ENCODE results near the gene FUOM. TPM values are rescaled to one million over a fixed set of nuclear protein-coding genes. Genes with fewer than 3 reads are reported as not detected.

The FUOM gene
- total and polyA plus RNA-seq, 2 of the 4 experiments (the other 2 are of a cell fraction) = 26.3 to 52.8 TPM

- CTCF ChIA-PET = interaction anchor here (1.2 kb wide), 1 partner anchor 180 kb away, joined by 3 read pairs; no protein-coding TSS in a partner anchor
Measured at GRCh38 chr10:133327651-133328357, 30.0 kb downstream of the FUOM start.

More at GRCh38 chr10:133327651-133328357, 30.0 kb downstream of the FUOM start:
- no peak overlapping the region for H2BK120ac ChIP-seq (ENCODE audit: low read depth, low read length)
- H4K5ac ChIP-seq (ENCODE audit: low read depth, low read length) = no peak overlapping the region
- no peak overlapping the region for H3K4me3 ChIP-seq (ENCODE audit: insufficient read depth, low read depth, low read length)
- H2AK9ac ChIP-seq (replicated peaks; ENCODE audit: low read depth, low read length, poor library complexity) = peak overlapping the region; percentile 81
- H3K14ac ChIP-seq (replicated peaks; ENCODE audit: low read depth, low read length) = no peak overlapping the region
- H3K27me3 ChIP-seq (ENCODE audit: control insufficient read depth, insufficient read depth, low read length) = peaks cover 29% of the 10 kb centered on the region
- no peaks in the 10 kb centered on the region for H3K36me3 ChIP-seq (ENCODE audit: control insufficient read depth, insufficient read depth, low read length)
- dilution Hi-C loops (cut with HindIII; ENCODE audit: low sequenced_read_pairs, unreplicated experiment) = no loop called here
- no peaks in the 10 kb centered on the region for H3K9me3 ChIP-seq (ENCODE audit: control insufficient read depth, insufficient read depth, low read length)
- peak overlapping the region; percentile 6; the same call in 1 of the 2 replicates for H3K4me2 ChIP-seq (ENCODE audit: low read depth, low read length)
- H4K20me1 ChIP-seq (ENCODE audit: insufficient read depth, low read length) = 0 out of 2 replicates have a peak, but pooled peaks cover 3% of the 10 kb centered on the region
- in situ Hi-C loops (cut with MboI; ENCODE audit: low sequenced_read_pairs) = loop anchor here (10.0 kb wide), 1 partner anchor 167 kb away; no protein-coding TSS in a partner anchor
- POLR2A ChIA-PET (ENCODE audit: unreplicated experiment) = no interaction called here
- no peak overlapping the region for H3K27ac ChIP-seq (ENCODE audit: insufficient read depth, low read length)
- no peak overlapping the region for H3K56ac ChIP-seq (ENCODE audit: extremely low read depth, insufficient read depth, low read length)
- no peak for TF ChIP-seq MXI1 (IDR thresholded peaks at IDR 0.05; ENCODE audit: borderline replicate concordance, low read depth, low read length)
- TF ChIP-seq CTCF (conservative IDR thresholded peaks at IDR 0.05; ENCODE audit: low read depth, low read length) = no peak
- no peak for TF ChIP-seq POLR2A (IDR thresholded peaks at IDR 0.05; ENCODE audit: low read depth, low read length)
- peak overlapping the region; percentile 35 for H3K4ac ChIP-seq (ENCODE audit: low read depth, low read length)
- no peak overlapping the region for H4K8ac ChIP-seq (ENCODE audit: low read depth in 2 of 2, low read length in 2 of 2)
- 0 out of 2 replicates have a peak, but pooled peaks cover 6% of the 10 kb centered on the region for H3K9me1 ChIP-seq (ENCODE audit: insufficient read depth, low read length)
- H3K9ac ChIP-seq (ENCODE audit: low read depth, low read length) = no peak overlapping the region
- H4K91ac ChIP-seq (ENCODE audit: insufficient read depth, low read depth, low read length) = no peak overlapping the region
- peak overlapping the region; percentile 39; the same call in 1 of the 2 replicates for H2AK5ac ChIP-seq (ENCODE audit: low read depth, low read length)
- H2BK5ac ChIP-seq (ENCODE audit: low read depth, low read length, poor library complexity, severe bottlenecking) = no peak overlapping the region
- DNase-seq (peak; percentile 27), ATAC-seq (ENCODE audit: low read depth) (no peak)
- WGBS, 2 experiments (ENCODE audit: extremely low coverage in 2 of 2, insufficient read length in 1 of 2) = 40% methylated on average over 2 of the region's 12 CpGs; no CpG with 5 or more reads in 1 of the 2 experiments
- H3K4me1 ChIP-seq (ENCODE audit: control insufficient read depth, insufficient read depth, low read length) = peaks cover 18% of the 10 kb centered on the region
- intact Hi-C loops (cut with micrococcal nuclease) = loop anchor here (10.0 kb wide), 2 partner anchors 47 to 197 kb away; partner anchors contain the start of genes CYP2E1, ECHS1 and PAOX
- H3K79me1 ChIP-seq (ENCODE audit: low read depth in 1 of 2, low read length in 2 of 2) = no peaks in the 10 kb centered on the region
- no peak overlapping the region for H2BK20ac ChIP-seq (ENCODE audit: low read depth, low read length)
- H3K23ac ChIP-seq (ENCODE audit: low read depth, low read length) = no peak overlapping the region
- H2AFZ ChIP-seq (replicated peaks; ENCODE audit: low read length, poor library complexity) = peak overlapping the region; percentile 8
- no peak overlapping the region for H2BK15ac ChIP-seq (ENCODE audit: low read depth, low read length)
- no TSS peak for BruUV-seq (replicated peaks)
- H3K18ac ChIP-seq (ENCODE audit: low read depth, low read length) = no peak overlapping the region
